ENCODE measurements around the gene ERBB2.

ERBB2 gene

GRCh38 chr17:39711851-39712250, 12.0 kb downstream of the ERBB2 start:
- H3K27me3 ChIP-seq (ENCODE audit: control insufficient read depth, insufficient read depth, low read length) = no peaks in the 10 kb centered on the region

GRCh38 chr17:39714234-39714633, 14.4 kb downstream of the ERBB2 start:
- no peak overlapping the region for H3K9ac ChIP-seq (ENCODE audit: low read depth, low read length)
- H3K4me1 ChIP-seq (ENCODE audit: control insufficient read depth, insufficient read depth, low read length) = no peaks in the 10 kb centered on the region
- H3K36me3 ChIP-seq (ENCODE audit: control insufficient read depth, insufficient read depth, low read length) = peaks cover 81% of the 10 kb centered on the region

More at GRCh38 chr17:39711851-39712250, 12.0 kb downstream of the ERBB2 start:
- no peak overlapping the region for H3K4me3 ChIP-seq (ENCODE audit: low read depth, low read length)
- H3K9ac ChIP-seq (ENCODE audit: low read depth, low read length) = no peak overlapping the region
- H3K36me3 ChIP-seq (ENCODE audit: control insufficient read depth, insufficient read depth, low read length) = peaks cover 82% of the 10 kb centered on the region
- no peaks in the 10 kb centered on the region for H3K9me3 ChIP-seq (ENCODE audit: control insufficient read depth, insufficient read depth, low read length)
- H3K4me1 ChIP-seq (ENCODE audit: control insufficient read depth, insufficient read depth, low read length) = no peaks in the 10 kb centered on the region

GRCh38 chr17:39715375-39716072, 15.7 kb downstream of the ERBB2 start:
- Histone ChIP-seq H3K9me3 (ENCODE audit: control insufficient read depth, insufficient read depth, low read length) (no peaks in the 10 kb centered on the region), H3K4me3 (ENCODE audit: low read depth, low read length) (no peak overlapping the region), H3K36me3 (ENCODE audit: control insufficient read depth, insufficient read depth, low read length) (peaks cover 79% of the 10 kb centered on the region), H3K9ac (ENCODE audit: low read depth, low read length) (no peak overlapping the region), H3K4me1 (ENCODE audit: control insufficient read depth, insufficient read depth, low read length) (no peaks in the 10 kb centered on the region), H3K27me3 (ENCODE audit: control insufficient read depth, insufficient read depth, low read length) (no peaks in the 10 kb centered on the region)

More at GRCh38 chr17:39714234-39714633, 14.4 kb downstream of the ERBB2 start:
- Histone ChIP-seq H3K27me3 (ENCODE audit: control insufficient read depth, insufficient read depth, low read length) (no peaks in the 10 kb centered on the region), H3K4me3 (ENCODE audit: low read depth, low read length) (no peak overlapping the region), H3K9me3 (ENCODE audit: control insufficient read depth, insufficient read depth, low read length) (no peaks in the 10 kb centered on the region)

- H3K9ac ChIP-seq (ENCODE audit: low read depth, low read length) = no peak overlapping the region
- H3K36me3 ChIP-seq (ENCODE audit: control insufficient read depth, insufficient read depth, low read length) = peaks cover 74% of the 10 kb centered on the region
These were observed 16.4 kb downstream of the ERBB2 start for GRCh38 chr17:39716073-39716818.

GRCh38 chr17:39716879-39717536, 17.1 kb downstream of the ERBB2 start:
- Histone ChIP-seq H3K36me3 (ENCODE audit: control insufficient read depth, insufficient read depth, low read length) (peaks cover 66% of the 10 kb centered on the region), H3K9ac (ENCODE audit: low read depth, low read length) (no peak overlapping the region), H3K9me3 (ENCODE audit: control insufficient read depth, insufficient read depth, low read length) (no peaks in the 10 kb centered on the region), H3K4me1 (ENCODE audit: control insufficient read depth, insufficient read depth, low read length) (no peaks in the 10 kb centered on the region), H3K27me3 (ENCODE audit: control insufficient read depth, insufficient read depth, low read length) (no peaks in the 10 kb centered on the region), H3K4me3 (ENCODE audit: low read depth, low read length) (no peak overlapping the region)

More at GRCh38 chr17:39716073-39716818, 16.4 kb downstream of the ERBB2 start:
- no peaks in the 10 kb centered on the region for H3K4me1 ChIP-seq (ENCODE audit: control insufficient read depth, insufficient read depth, low read length)
- H3K4me3 ChIP-seq (ENCODE audit: low read depth, low read length) = no peak overlapping the region
- H3K9me3 ChIP-seq (ENCODE audit: control insufficient read depth, insufficient read depth, low read length) = no peaks in the 10 kb centered on the region
- H3K27me3 ChIP-seq (ENCODE audit: control insufficient read depth, insufficient read depth, low read length) = no peaks in the 10 kb centered on the region

GRCh38 chr17:39717660-39718059, 17.8 kb downstream of the ERBB2 start:
- Histone ChIP-seq H3K4me1 (ENCODE audit: control insufficient read depth, insufficient read depth, low read length) (no peaks in the 10 kb centered on the region), H3K4me3 (ENCODE audit: low read depth, low read length) (no peak overlapping the region), H3K9ac (ENCODE audit: low read depth, low read length) (no peak overlapping the region), H3K9me3 (ENCODE audit: control insufficient read depth, insufficient read depth, low read length) (no peaks in the 10 kb centered on the region), H3K36me3 (ENCODE audit: control insufficient read depth, insufficient read depth, low read length) (peaks cover 61% of the 10 kb centered on the region), H3K27me3 (ENCODE audit: control insufficient read depth, insufficient read depth, low read length) (no peaks in the 10 kb centered on the region)

- Histone ChIP-seq H3K27me3 (ENCODE audit: control insufficient read depth, insufficient read depth, low read length) (no peaks in the 10 kb centered on the region), H3K36me3 (ENCODE audit: control insufficient read depth, insufficient read depth, low read length) (peaks cover 60% of the 10 kb centered on the region), H3K9ac (ENCODE audit: low read depth, low read length) (no peak overlapping the region), H3K4me3 (ENCODE audit: low read depth, low read length) (no peak overlapping the region), H3K4me1 (ENCODE audit: control insufficient read depth, insufficient read depth, low read length) (no peaks in the 10 kb centered on the region), H3K9me3 (ENCODE audit: control insufficient read depth, insufficient read depth, low read length) (no peaks in the 10 kb centered on the region)
These were observed 19.9 kb downstream of the ERBB2 start for GRCh38 chr17:39719563-39720355.

GRCh38 chr17:39722104-39722503, 22.2 kb downstream of the ERBB2 start:
- no peak overlapping the region for H3K9ac ChIP-seq (ENCODE audit: low read depth, low read length)
- H3K36me3 ChIP-seq (ENCODE audit: control insufficient read depth, insufficient read depth, low read length) = peaks cover 51% of the 10 kb centered on the region
- no peaks in the 10 kb centered on the region for H3K4me1 ChIP-seq (ENCODE audit: control insufficient read depth, insufficient read depth, low read length)
- H3K27me3 ChIP-seq (ENCODE audit: control insufficient read depth, insufficient read depth, low read length) = no peaks in the 10 kb centered on the region
- no peaks in the 10 kb centered on the region for H3K9me3 ChIP-seq (ENCODE audit: control insufficient read depth, insufficient read depth, low read length)
- no peak overlapping the region for H3K4me3 ChIP-seq (ENCODE audit: low read depth, low read length)

- no peak overlapping the region for H3K9ac ChIP-seq (ENCODE audit: low read depth, low read length)
- H3K9me3 ChIP-seq (ENCODE audit: control insufficient read depth, insufficient read depth, low read length) = no peaks in the 10 kb centered on the region
- H3K4me3 ChIP-seq (ENCODE audit: low read depth, low read length) = no peak overlapping the region
- no peaks in the 10 kb centered on the region for H3K4me1 ChIP-seq (ENCODE audit: control insufficient read depth, insufficient read depth, low read length)
- peaks cover 52% of the 10 kb centered on the region for H3K36me3 ChIP-seq (ENCODE audit: control insufficient read depth, insufficient read depth, low read length)
- no peaks in the 10 kb centered on the region for H3K27me3 ChIP-seq (ENCODE audit: control insufficient read depth, insufficient read depth, low read length)
These were observed 23.3 kb downstream of the ERBB2 start for GRCh38 chr17:39722965-39723848.

GRCh38 chr17:39724731-39725130, 24.9 kb downstream of the ERBB2 start:
- Histone ChIP-seq H3K36me3 (ENCODE audit: control insufficient read depth, insufficient read depth, low read length) (peaks cover 49% of the 10 kb centered on the region), H3K9me3 (ENCODE audit: control insufficient read depth, insufficient read depth, low read length) (no peaks in the 10 kb centered on the region), H3K4me1 (ENCODE audit: control insufficient read depth, insufficient read depth, low read length) (peaks cover 5% of the 10 kb centered on the region), H3K4me3 (ENCODE audit: low read depth, low read length) (no peak overlapping the region), H3K9ac (ENCODE audit: low read depth, low read length) (no peak overlapping the region), H3K27me3 (ENCODE audit: control insufficient read depth, insufficient read depth, low read length) (no peaks in the 10 kb centered on the region)
